ENCODE results near the gene SIK3.

Gene SIK3

GRCh38 chr11:116873381-116873780 is 224.8 kb downstream of the SIK3 start:
- DNase-seq (ENCODE audit: low read depth), result no peak
- no peak for TF ChIP-seq MYC (IDR thresholded peaks at IDR 0.05; ENCODE audit: low read depth, low read length)
- no peak overlapping the region for H3K4me3 ChIP-seq (ENCODE audit: low read depth, low read length)

- TF ChIP-seq, protein P1, sequence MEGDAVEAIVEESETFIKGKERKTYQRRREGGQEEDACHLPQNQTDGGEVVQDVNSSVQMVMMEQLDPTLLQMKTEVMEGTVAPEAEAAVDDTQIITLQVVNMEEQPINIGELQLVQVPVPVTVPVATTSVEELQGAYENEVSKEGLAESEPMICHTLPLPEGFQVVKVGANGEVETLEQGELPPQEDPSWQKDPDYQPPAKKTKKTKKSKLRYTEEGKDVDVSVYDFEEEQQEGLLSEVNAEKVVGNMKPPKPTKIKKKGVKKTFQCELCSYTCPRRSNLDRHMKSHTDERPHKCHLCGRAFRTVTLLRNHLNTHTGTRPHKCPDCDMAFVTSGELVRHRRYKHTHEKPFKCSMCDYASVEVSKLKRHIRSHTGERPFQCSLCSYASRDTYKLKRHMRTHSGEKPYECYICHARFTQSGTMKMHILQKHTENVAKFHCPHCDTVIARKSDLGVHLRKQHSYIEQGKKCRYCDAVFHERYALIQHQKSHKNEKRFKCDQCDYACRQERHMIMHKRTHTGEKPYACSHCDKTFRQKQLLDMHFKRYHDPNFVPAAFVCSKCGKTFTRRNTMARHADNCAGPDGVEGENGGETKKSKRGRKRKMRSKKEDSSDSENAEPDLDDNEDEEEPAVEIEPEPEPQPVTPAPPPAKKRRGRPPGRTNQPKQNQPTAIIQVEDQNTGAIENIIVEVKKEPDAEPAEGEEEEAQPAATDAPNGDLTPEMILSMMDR (IDR thresholded peaks at IDR 0.05; ENCODE audit: low read depth, low read length), result no peak
- TF ChIP-seq MAX (IDR thresholded peaks at IDR 0.05; ENCODE audit: low read depth, low read length) (no peak), MYC (IDR thresholded peaks at IDR 0.05; ENCODE audit: low read depth, low read length) (no peak), POLR2A (IDR thresholded peaks at IDR 0.05; ENCODE audit: extremely low read depth, insufficient read length) (no peak)
- H3K4me3 ChIP-seq (ENCODE audit: low read depth, low read length), result no peak overlapping the region
- DNase-seq (ENCODE audit: low read depth), result no peak
These were observed 227.0 kb downstream of the SIK3 start for GRCh38 chr11:116871248-116871647.

DNA sequence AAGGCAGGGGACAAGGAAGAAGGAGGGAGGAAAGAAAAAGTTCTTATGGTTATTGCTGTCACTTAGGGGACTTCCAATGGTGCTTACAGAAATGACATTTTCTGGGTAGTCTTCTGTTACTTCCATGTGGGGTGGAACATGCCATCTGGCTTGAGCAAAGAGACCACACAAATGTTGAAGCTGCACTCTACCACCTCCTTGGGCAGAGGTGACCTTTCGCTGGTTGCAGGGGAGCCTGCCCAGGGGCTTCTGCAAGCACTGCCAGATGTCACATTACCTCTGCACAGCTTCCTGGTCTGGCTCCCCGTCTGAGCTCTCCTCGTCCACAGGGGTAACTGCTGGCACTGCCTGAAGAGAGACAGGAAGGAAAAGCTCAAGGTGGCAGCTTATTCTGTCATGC is 228.2 kb downstream of the SIK3 start:
- TF ChIP-seq MAX (IDR thresholded peaks at IDR 0.05; ENCODE audit: low read depth, low read length), result no peak
- TF ChIP-seq MYC (IDR thresholded peaks at IDR 0.05; ENCODE audit: low read depth, low read length), result no peak
- no peak overlapping the region for H3K4me3 ChIP-seq (ENCODE audit: low read depth, low read length)
- no peak for DNase-seq (ENCODE audit: low read depth)

DNA sequence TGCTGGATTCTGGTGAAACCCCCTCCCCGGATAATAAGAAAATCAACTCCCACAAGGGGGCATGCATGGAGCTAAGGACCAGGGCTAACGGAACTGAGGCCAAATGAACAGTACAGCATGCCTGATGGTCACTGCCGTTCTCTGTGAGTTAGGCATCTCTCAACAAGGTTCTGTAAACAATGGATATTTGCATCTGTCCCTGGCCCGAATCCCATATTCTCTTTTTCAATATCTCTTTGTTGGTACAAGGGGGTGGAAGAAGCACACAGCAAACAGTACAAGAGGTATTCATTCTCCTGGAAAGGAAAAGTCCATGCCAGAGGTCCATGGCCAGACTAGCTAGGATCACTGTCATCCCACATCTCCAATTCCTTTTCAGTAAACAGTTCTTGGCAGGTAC is 228.6 kb downstream of the SIK3 start:
- H3K4me3 ChIP-seq (ENCODE audit: low read depth, low read length), result no peak overlapping the region
- DNase-seq (ENCODE audit: low read depth), result no peak
- TF ChIP-seq MYC (IDR thresholded peaks at IDR 0.05; ENCODE audit: low read depth, low read length) (no peak), MAX (IDR thresholded peaks at IDR 0.05; ENCODE audit: low read depth, low read length) (no peak), POLR2A (IDR thresholded peaks at IDR 0.05; ENCODE audit: extremely low read depth, insufficient read length) (no peak)
- TF ChIP-seq, protein P1 (IDR thresholded peaks at IDR 0.05; ENCODE audit: low read depth, low read length), result no peak

- TF ChIP-seq MYC (IDR thresholded peaks at IDR 0.05; ENCODE audit: low read depth, low read length) (no peak), POLR2A (IDR thresholded peaks at IDR 0.05; ENCODE audit: extremely low read depth, insufficient read length) (no peak), MAX (IDR thresholded peaks at IDR 0.05; ENCODE audit: low read depth, low read length) (no peak)
- TF ChIP-seq, protein P1 (IDR thresholded peaks at IDR 0.05; ENCODE audit: low read depth, low read length), result no peak
- no peak for DNase-seq (ENCODE audit: low read depth)
- no peak overlapping the region for H3K4me3 ChIP-seq (ENCODE audit: low read depth, low read length)
These were observed 230.2 kb downstream of the SIK3 start for GRCh38 chr11:116868066-116868465.

- DNase-seq (ENCODE audit: low read depth), result no peak
- H3K4me3 ChIP-seq (ENCODE audit: low read depth, low read length), result no peak overlapping the region
- TF ChIP-seq MYC (IDR thresholded peaks at IDR 0.05; ENCODE audit: low read depth, low read length) (no peak), MAX (IDR thresholded peaks at IDR 0.05; ENCODE audit: low read depth, low read length) (no peak), POLR2A (IDR thresholded peaks at IDR 0.05; ENCODE audit: extremely low read depth, insufficient read length) (no peak)
- TF ChIP-seq, protein P1 (IDR thresholded peaks at IDR 0.05; ENCODE audit: low read depth, low read length), result no peak
These were observed 230.6 kb downstream of the SIK3 start for GRCh38 chr11:116867619-116868018.

DNA sequence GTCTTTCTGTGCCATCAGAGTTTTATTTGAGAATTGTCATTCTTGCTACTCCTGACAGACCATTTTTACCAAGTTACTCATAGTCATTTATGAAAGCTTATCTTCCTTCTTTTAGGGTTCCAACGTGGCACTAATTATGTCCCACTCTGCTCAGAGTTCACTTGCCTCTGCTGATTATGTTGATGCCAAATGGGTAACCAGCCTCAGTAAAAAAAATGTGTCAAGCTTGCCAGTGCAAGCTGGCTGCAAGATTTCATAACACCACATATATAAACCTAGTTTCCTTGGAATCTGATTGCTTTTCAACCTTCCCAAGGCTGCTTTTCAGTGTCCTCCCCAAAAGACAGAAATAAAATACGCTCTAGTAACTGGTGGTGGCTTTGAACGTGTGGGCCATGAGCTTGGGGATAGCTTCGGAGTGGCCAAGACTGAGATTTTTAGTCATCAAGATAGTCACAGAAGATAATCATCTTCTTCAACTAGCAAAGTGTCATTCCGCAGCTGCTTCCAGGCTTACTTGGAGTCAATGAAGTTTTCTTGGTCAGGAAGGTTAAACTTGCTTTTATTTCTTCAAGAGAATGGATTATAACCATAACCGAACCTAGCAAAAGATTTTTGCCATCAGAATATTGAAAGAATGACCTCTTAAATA is 231.3 kb downstream of the SIK3 start:
- no peak for TF ChIP-seq POLR2A (IDR thresholded peaks at IDR 0.05; ENCODE audit: extremely low read depth, insufficient read length)
- TF ChIP-seq MAX (IDR thresholded peaks at IDR 0.05; ENCODE audit: low read depth, low read length), result no peak
- TF ChIP-seq MYC (IDR thresholded peaks at IDR 0.05; ENCODE audit: low read depth, low read length), result no peak
- TF ChIP-seq, protein P1 (IDR thresholded peaks at IDR 0.05; ENCODE audit: low read depth, low read length), result no peak
- H3K4me3 ChIP-seq (ENCODE audit: low read depth, low read length), result no peak overlapping the region
- no peak for DNase-seq (ENCODE audit: low read depth)
